Esophagus squamous epithelium (tissue), 4 donors: ENCODE measurements around the gene ZNF440.
"Not testable (repeated sequence)": the region's sequence is repeated elsewhere in the genome, so short reads cannot be mapped to it uniquely, and the experiment has no call there.

Source experiments
- POLR2A ChIP-seq, 4 donors: fragments of 450-650 bp; IDR thresholded peaks; one replicate each; pipeline ENCODE4 v1.6.1; 2017; ENCODE audit warnings: antibody characterized with exemption in 4 of 4, mild to moderate bottlenecking in 4 of 4, moderate library complexity in 3 of 4
- TF ChIP-seq, protein P1 (sequence below), 6 experiments: fragments of 450-650 bp in 4 of 6; fragments of 200-600 bp in 2 of 6; sonication (generic) in 2 of 6; IDR thresholded peaks; one replicate each; pipeline ENCODE4 v1.5.1; 2016 to 2019; ENCODE audit warnings: antibody characterized with exemption in 6 of 6, mild to moderate bottlenecking in 4 of 6, moderate library complexity in 4 of 6

DNA sequence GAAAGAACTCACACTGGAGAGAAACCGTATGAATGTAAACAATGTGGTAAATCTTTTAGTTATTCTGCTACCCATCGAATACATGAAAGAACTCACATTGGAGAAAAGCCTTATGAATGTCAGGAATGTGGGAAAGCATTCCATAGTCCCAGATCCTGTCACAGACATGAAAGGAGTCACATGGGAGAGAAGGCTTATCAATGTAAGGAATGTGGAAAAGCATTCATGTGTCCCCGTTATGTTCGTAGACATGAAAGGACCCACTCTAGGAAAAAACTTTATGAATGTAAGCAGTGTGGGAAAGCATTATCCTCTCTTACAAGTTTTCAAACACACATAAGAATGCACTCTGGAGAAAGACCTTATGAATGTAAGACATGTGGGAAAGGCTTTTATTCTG lies 53.7 kb downstream of the ZNF440 start:
- TF ChIP-seq, protein P1, sequence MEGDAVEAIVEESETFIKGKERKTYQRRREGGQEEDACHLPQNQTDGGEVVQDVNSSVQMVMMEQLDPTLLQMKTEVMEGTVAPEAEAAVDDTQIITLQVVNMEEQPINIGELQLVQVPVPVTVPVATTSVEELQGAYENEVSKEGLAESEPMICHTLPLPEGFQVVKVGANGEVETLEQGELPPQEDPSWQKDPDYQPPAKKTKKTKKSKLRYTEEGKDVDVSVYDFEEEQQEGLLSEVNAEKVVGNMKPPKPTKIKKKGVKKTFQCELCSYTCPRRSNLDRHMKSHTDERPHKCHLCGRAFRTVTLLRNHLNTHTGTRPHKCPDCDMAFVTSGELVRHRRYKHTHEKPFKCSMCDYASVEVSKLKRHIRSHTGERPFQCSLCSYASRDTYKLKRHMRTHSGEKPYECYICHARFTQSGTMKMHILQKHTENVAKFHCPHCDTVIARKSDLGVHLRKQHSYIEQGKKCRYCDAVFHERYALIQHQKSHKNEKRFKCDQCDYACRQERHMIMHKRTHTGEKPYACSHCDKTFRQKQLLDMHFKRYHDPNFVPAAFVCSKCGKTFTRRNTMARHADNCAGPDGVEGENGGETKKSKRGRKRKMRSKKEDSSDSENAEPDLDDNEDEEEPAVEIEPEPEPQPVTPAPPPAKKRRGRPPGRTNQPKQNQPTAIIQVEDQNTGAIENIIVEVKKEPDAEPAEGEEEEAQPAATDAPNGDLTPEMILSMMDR (IDR thresholded peaks at IDR 0.05), result not testable (repeated sequence)
- not testable (repeated sequence) for TF ChIP-seq POLR2A (IDR thresholded peaks at IDR 0.05)
